Body of pancreas (tissue), 4 donors: ENCODE measurements around the gene TCP11. TPM values are rescaled to one million over a fixed set of nuclear protein-coding genes. Genes with fewer than 3 reads are reported as not detected.

ENCODE experiments used
- ATAC-seq: fragments of 150-250 bp; one replicate; pipeline ENCODE4 v1.9.1; 2016
- DNase-seq, 4 donors: peaks; one replicate each; pipeline ENCODE4 v3.0.0-alpha.2; 2019
- H3K27ac ChIP-seq, 4 donors: fragments of 200-600 bp; sonication (generic); 1 replicate in 3 of 4; 2 replicates in 1 of 4; pipeline versions ENCODE4 v1.5.1 to v1.6.1; 2016 to 2019; ENCODE audit warnings: mild to moderate bottlenecking in 1 of 4, mixed read lengths in 1 of 4, moderate library complexity in 1 of 4
- H3K27me3 ChIP-seq, 2 donors: fragments of 200-600 bp; sonication (generic); one replicate each; pipeline ENCODE4 v1.6.0; 2016; ENCODE audit warnings: mild to moderate bottlenecking in 1 of 2
- H3K36me3 ChIP-seq, 2 donors: fragments of 200-600 bp; sonication (generic); replicated peaks in 1 of 2; 2 replicates each; pipeline ENCODE4 v1.5.1; 2016; ENCODE audit warnings: low read depth in 2 of 2; ENCODE audit not compliant: insufficient read depth in 1 of 2
- H3K4me1 ChIP-seq: fragments of 200-600 bp; sonication (generic); one replicate; pipeline ENCODE4 v1.6.0; 2016
- H3K4me3 ChIP-seq, 2 donors: fragments of 200-600 bp; sonication (generic); 1 replicate in 1 of 2; 2 replicates in 1 of 2; pipeline ENCODE4 v1.5.1; 2016 to 2019
- H3K9me3 ChIP-seq, 3 donors: fragments of 200-600 bp; sonication (generic); 1 replicate in 2 of 3; 2 replicates in 1 of 3; pipeline ENCODE4 v1.5.1; 2016
- POLR2A ChIP-seq, 3 donors: fragments of 450-650 bp; IDR thresholded peaks; one replicate each; pipeline ENCODE4 v1.6.1; 2016; ENCODE audit warnings: antibody characterized with exemption in 3 of 3, mild to moderate bottlenecking in 2 of 3
- whole genome bisulfite sequencing, 2 donors: methylation state at CpG; one replicate each; pipeline ENCODE4 v1.1.5; 2017; 5-methylcytosine and 5-hydroxymethylcytosine counted together
- intact Hi-C: fragments of 100-400 bp; cut with DNase I; formaldehyde crosslinking; loops from one replicate; pipeline ENCODE4 v1.15.1; 2023
- total RNA-seq, 2 donors: library from RNA; depleted of rRNA; stranded (reverse); fragments of >200 nt; gene quantifications; one replicate each; pipeline ENCODE4 v1.1.0, GENCODE V29; 2016
- TF ChIP-seq, protein P1 (sequence below), 7 experiments: fragments of 450-650 bp in 4 of 7; fragments of 200-600 bp in 3 of 7; sonication (generic) in 3 of 7; IDR thresholded peaks; one replicate each; pipeline ENCODE4 v1.5.1; 2016 to 2019; ENCODE audit warnings: antibody characterized with exemption in 7 of 7

Gene TCP11
- total RNA-seq, 2 donors from 2014 or later = not detected

DNA sequence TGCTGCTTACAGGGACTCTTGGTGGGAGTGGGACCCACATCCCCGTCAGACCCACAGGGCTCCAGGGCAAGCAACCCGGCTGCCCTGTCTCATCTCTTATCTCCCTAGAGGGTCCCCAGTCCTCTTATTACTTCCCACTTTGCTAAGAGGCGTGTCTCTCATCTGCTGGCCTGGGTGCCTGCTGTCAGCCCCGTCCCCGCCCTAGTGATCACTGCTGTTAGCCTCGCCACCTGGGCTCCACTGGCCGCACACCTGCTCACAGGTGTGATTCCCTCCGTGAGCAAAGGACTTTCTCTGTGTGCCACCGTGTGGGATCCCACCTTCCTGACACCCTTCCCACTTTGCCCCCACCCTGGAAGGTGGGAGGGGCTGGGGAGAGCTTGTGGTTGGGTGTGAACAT is 57.6 kb downstream of the TCP11 start:
- Histone ChIP-seq H3K9me3 (no peaks in the 10 kb centered on the region), H3K36me3 (peaks cover 5 to 18% of the 10 kb centered on the region in 2 donors), H3K27ac (no peak overlapping the region), H3K4me1 (no peaks in the 10 kb centered on the region), H3K27me3 (no peaks in the 10 kb centered on the region), H3K4me3 (no peak overlapping the region)
- intact Hi-C loops = no loop called here
- peak in 1 of 4 donors; percentile 1 for DNase-seq
- WGBS, 2 donors = 87 to 89% methylated on average over 8 to 9 of the region's 9 CpGs
- ATAC-seq = no peak
- no peak for TF ChIP-seq POLR2A (IDR thresholded peaks at IDR 0.05)
- TF ChIP-seq, protein P1, sequence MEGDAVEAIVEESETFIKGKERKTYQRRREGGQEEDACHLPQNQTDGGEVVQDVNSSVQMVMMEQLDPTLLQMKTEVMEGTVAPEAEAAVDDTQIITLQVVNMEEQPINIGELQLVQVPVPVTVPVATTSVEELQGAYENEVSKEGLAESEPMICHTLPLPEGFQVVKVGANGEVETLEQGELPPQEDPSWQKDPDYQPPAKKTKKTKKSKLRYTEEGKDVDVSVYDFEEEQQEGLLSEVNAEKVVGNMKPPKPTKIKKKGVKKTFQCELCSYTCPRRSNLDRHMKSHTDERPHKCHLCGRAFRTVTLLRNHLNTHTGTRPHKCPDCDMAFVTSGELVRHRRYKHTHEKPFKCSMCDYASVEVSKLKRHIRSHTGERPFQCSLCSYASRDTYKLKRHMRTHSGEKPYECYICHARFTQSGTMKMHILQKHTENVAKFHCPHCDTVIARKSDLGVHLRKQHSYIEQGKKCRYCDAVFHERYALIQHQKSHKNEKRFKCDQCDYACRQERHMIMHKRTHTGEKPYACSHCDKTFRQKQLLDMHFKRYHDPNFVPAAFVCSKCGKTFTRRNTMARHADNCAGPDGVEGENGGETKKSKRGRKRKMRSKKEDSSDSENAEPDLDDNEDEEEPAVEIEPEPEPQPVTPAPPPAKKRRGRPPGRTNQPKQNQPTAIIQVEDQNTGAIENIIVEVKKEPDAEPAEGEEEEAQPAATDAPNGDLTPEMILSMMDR (IDR thresholded peaks at IDR 0.05) = no peak

DNA sequence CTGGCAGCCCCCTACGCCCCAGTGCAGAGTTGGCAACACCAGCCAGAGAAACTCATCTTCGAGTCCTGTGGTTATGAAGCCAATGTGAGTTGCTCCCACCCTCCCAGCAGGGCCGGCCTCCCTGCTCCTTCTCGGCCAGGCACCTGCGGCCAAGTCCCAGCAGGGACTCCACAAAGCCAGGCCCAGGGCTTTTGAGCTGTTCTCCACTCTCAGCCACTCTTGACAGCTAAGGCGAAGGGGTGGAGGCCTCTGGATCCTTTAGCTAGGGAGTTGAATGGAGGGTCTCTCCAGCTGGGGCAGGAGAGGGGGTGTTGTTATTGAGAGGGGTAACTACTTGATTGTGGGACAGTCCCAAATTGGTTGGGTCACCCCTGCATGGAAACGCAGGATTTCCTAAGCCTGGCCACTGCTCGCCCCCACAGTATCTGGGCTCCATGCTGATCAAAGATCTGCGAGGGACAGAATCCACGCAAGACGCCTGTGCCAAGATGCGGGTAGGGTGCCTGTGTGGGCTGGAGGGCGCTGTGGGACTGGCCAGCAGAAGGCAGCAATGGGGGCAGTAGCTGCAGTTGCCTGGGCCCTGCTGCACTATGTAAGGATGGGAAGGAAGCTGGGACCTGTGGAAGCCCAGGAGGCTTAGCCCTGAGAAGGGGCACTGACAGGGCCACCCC is 58.3 kb downstream of the TCP11 start:
- Histone ChIP-seq H3K9me3 (no peaks in the 10 kb centered on the region), H3K4me1 (no peaks in the 10 kb centered on the region), H3K27ac (no peak overlapping the region), H3K27me3 (no peaks in the 10 kb centered on the region), H3K36me3 (peaks cover 0 to 17% of the 10 kb centered on the region in 2 donors), H3K4me3 (no peak overlapping the region)
- ATAC-seq (no peak), DNase-seq (peak in 1 of 4 donors; percentile 0)
- WGBS, 2 donors = 88 to 95% methylated on average over 10 to 13 of the region's 13 CpGs
- TF ChIP-seq, protein P1 (IDR thresholded peaks at IDR 0.05) = no peak
- no peak for TF ChIP-seq POLR2A (IDR thresholded peaks at IDR 0.05)
- intact Hi-C loops = no loop called here

DNA sequence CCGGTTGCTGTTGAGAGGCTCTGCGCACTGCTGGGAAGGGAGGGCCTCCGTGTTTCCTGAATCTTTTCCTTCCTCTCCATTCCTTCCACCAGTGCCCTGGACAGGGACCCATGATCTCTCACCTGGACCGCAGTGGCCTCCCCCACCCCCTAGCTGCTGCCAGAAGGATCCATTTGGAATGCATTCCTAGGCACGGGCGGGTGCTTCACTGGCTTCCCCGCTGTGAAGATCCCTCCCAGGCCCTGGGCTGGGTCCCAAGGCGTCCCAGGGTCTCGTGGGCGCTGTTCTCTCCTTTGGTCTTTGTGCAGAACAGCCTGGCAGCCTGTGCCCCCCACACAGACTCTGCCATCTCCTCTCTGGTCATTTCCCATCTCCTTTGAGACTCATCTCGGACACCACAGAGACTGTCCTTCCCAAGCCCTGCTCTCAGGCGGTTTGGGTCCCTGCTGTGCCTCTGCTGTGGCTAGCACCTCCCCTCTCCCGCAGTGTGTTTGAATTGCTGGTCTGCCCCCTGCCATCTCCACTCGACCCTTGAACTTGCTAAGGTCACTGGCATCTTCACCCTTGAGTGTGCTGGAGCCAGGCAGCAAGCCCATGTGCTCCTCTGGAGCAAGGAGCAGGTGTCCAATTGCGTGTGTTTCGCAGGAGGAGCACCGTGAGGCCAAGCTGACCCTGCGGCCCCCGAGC is 59.0 kb downstream of the TCP11 start:
- DNase-seq = peak in 1 of 4 donors; percentile 2
- 73 to 84% methylated on average over 17 to 19 of the region's 19 CpGs for WGBS, 2 donors
- H3K36me3 ChIP-seq = peaks cover 0 to 14% of the 10 kb centered on the region in 2 donors

DNA sequence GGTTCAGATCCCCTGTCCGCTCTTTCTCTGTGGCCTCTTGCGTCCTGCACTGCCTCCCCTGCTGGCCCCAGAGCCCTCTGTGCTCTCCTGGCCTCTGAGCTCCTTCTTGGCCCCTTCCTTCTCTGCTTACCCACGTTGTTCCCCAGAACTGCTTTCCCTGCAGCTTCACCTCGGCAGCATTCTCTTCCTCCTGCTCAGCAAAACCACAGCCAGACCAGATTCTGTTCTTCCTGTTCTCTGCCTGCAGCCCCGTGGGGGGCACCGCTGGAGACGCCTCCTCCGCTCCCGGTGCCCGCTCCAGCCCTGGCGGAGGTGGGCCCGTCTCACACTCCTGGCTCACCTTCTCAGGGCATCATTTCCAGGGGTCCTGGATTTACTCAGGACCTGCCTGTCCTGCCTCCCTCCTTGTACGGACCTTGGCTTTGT is 59.7 kb downstream of the TCP11 start:
- intact Hi-C loops = no loop called here
- Histone ChIP-seq H3K4me3 (no peak overlapping the region), H3K4me1 (no peaks in the 10 kb centered on the region), H3K27me3 (no peaks in the 10 kb centered on the region), H3K27ac (no peak overlapping the region), H3K36me3 (peaks cover 0 to 14% of the 10 kb centered on the region in 2 donors), H3K9me3 (no peaks in the 10 kb centered on the region)
- DNase-seq (peak in 1 of 4 donors; percentile 2), ATAC-seq (no peak)
- 70 to 76% methylated on average over 13 of the region's 13 CpGs for WGBS, 2 donors
- TF ChIP-seq, protein P1 (IDR thresholded peaks at IDR 0.05) = no peak
- no peak for TF ChIP-seq POLR2A (IDR thresholded peaks at IDR 0.05)

More for the DNA sequence above, 59.0 kb downstream of the TCP11 start:
- ATAC-seq = no peak
- no peak for TF ChIP-seq POLR2A (IDR thresholded peaks at IDR 0.05)
- TF ChIP-seq, protein P1 (IDR thresholded peaks at IDR 0.05) = no peak
- H3K4me3 ChIP-seq = no peak overlapping the region
- no peaks in the 10 kb centered on the region for H3K9me3 ChIP-seq
- H3K4me1 ChIP-seq = no peaks in the 10 kb centered on the region
- intact Hi-C loops = no loop called here
- H3K27ac ChIP-seq = no peak overlapping the region
- H3K27me3 ChIP-seq = no peaks in the 10 kb centered on the region
